HG03575 (cell line): ENCODE measurements around the gene NYNRIN.
"Not testable (repeated sequence)": the region's sequence is repeated elsewhere in the genome, so short reads cannot be mapped to it uniquely, and the experiment has no call there.

Source experiments
- ATAC-seq: cut with Tn5 transposase; IDR thresholded peaks from one replicate; pipeline ENCODE4 v1.9.1; 2021; ENCODE audit not compliant: unreplicated experiment, insufficient number of reproducible peaks, low FRiP score; ENCODE audit errors: extremely low read depth

NYNRIN gene

DNA sequence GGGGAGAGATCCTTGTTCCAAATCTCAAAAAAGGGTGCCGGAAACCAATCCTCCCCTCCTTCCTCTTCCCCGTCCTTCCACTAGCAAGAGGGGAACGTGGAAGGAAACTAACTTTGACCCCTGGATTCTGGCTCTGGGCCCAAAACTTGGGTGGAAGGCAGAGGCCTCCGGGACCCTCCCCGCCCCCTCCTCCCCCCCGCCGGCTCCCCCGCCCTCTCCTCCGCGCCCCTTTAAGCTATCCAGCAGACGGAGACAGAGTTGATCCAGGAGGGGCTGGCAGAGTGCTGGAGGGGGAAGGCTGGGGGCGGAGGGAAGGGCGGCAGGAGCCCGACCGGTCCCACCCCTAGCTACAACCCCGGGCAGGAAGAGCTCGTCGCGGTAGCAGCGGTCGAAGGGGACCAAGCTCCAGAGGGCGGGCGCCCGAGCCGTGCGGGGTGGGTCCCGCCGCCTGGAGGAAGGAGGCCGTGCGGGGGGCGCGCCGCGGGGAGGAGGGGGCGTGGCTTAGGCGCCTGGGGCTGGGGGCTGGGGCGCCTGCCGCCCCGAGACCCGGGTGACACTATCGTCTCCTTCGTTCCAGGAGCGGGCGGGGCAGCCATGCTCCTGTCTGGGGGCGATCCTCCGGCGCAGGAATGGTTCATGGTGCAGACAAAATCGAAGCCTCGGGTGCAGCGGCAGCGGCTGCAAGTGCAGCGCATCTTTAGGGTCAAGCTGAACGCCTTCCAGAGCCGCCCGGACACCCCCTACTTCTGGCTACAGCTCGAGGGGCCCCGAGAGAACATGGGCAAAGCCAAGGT lies at the start of gene NYNRIN:
Gene NYNRIN, plus strand, starts transcription at position 351 of the 794 bp plus-strand sequence. Its CDS starts 244 bp downstream, at position 595.
- ATAC-seq = no peak

GRCh38 chr14:24349742-24350141 lies 49.1 kb upstream of the NYNRIN start:
- ATAC-seq = no peak

- no peak for ATAC-seq
Observed at GRCh38 chr14:24351517-24351916, 47.3 kb upstream of the NYNRIN start.

- no peak for ATAC-seq
Observed at GRCh38 chr14:24353559-24354481, 45.0 kb upstream of the NYNRIN start.

GRCh38 chr14:24354482-24354825 lies 44.3 kb upstream of the NYNRIN start:
- ATAC-seq = not testable (repeated sequence)

DNA sequence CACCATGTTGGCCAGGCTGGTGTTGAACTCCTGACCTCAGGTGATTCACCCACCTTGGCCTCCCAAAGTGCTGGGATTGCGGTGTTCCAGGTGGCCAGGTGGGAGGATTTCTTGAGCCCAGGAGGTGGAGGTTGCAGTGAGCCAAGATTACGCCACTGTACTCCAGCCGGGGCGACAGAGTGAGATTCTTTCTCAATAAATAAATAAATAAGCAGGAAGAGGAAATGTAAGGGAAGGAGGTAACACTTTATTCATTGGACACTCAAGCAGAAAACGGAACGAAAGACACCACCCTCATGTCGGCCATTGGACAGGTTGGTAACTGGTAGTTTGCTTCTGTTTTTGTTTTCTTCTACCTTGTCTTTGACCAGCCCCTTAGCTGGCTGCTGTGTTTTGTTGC lies 43.8 kb upstream of the NYNRIN start:
- ATAC-seq = no peak

GRCh38 chr14:24356208-24356607 lies 42.6 kb upstream of the NYNRIN start:
- ATAC-seq = no peak

GRCh38 chr14:24360281-24360680 lies 38.5 kb upstream of the NYNRIN start:
- ATAC-seq = no peak

DNA sequence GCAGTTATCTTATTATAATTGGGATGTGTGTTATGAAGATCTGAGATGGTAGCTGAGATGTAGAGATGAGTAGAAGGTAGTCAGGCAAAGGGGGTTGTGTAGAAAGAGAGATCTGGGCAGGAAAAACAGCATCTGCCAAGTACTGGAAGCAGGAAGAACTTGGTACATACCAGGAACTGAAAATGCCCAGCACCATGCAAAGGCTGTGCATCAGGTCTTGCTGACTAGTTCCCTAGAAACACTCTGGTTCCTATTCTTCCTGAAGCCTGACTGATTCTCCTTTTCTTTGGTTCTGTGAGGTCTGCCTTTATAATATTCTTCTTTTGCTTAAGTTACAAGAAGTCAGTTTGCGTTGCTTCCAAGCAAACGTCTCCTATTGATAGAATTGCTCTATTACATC lies 37.5 kb upstream of the NYNRIN start:
- no peak for ATAC-seq

- ATAC-seq = no peak
Observed at GRCh38 chr14:24362241-24362960, 36.4 kb upstream of the NYNRIN start.

- no peak for ATAC-seq
Observed at GRCh38 chr14:24363401-24363800, 35.4 kb upstream of the NYNRIN start.

DNA sequence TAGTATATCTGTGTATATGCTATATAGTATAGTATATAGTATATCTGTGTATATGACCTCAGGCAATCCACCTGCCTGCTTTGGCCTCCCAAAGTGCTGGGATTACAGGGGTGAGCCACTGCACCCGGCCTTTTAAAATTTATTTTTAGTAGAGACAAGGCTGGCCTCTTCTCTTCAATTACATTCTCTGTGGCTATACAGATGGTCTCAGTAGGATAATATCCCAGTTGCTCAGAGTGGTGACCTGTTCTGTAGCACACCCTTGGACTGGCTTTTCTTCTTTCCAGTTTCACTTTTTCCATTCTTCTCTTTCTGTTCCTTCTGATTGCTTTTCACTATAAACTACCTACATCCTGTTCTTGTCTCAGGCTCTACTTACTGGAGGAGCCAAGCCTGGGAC lies 34.0 kb upstream of the NYNRIN start:
- no peak for ATAC-seq

- no peak for ATAC-seq
Observed at GRCh38 chr14:24365600-24366412, 33.0 kb upstream of the NYNRIN start.

DNA sequence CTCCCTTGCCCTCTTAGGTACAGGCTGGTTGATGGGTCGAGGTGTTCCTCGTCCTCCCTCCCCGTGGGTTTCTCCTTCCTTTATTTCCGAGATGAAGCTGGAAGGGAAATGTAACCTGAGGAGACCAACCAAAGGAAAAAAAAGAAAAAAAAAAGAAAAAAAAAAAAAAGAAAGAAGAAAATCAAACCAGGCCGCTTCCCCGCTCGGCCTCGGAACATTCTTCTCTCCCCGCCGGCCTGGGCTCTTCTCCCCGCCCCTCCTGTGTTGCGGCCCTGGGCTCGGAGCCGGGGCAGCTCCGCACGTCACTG lies 32.4 kb upstream of the NYNRIN start:
- no peak for ATAC-seq

GRCh38 chr14:24366721-24367513 lies 31.9 kb upstream of the NYNRIN start:
- no peak for ATAC-seq

DNA sequence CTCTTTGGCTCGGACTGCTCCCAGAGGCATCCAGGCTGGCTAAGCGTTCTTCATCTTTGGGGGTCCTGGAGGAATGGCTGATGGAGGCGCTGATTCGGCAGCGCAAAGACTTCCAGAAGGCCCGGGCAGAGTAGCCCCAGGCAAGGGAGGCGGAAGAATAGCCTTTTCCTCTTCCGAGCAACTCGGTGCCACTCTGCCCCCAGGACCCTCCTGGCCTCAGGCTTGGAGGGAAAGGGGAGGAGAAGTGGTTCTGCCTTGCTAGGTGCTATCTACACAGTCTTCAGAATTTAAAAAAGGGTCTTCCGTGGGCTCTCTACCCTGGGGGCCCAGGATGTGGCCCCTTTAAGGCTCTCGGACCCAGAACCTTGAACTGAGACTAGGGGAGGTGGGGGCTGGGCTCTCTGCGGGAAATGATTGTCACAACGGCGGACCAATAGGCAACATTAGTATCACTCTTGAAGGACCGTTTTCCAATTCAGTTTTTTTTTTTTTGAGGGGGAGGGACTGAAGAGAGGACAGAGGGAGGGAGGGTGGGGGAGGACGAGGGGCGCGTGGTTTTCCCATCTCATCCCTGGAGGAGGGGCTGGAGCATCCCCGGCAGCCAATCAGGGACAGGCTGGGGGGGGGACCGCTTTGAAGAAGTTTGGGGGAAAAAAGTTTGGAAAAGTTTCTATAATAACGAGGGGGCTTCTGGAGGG lies 31.1 kb upstream of the NYNRIN start, which contains the start of gene NFATC4:
Gene NFATC4, plus strand, starts transcription at position 671 of the 698 bp plus-strand sequence. CDS start 157 bp downstream, outside the sequence.
- no peak for ATAC-seq

GRCh38 chr14:24368212-24368561 lies 30.6 kb upstream of the NYNRIN start:
- no peak for ATAC-seq
